Cardiac muscle cell (in vitro differentiated cells and primary cell): Measurements from ENCODE around the gene FXYD6. TPM values are rescaled to one million over a fixed set of nuclear protein-coding genes. Genes with fewer than 3 reads are reported as not detected.

Source experiments
- DNase-seq, 2 donors: peaks; one replicate each; pipeline versions ENCODE4 v3.0.0 to v3.0.0-alpha.2; 2010 to 2017; ENCODE audit warnings: low read depth in 1 of 2, low spot score in 1 of 2
- H3K27ac ChIP-seq: fragments of 200-600 bp; sonication (generic); 2 replicates; pipeline ENCODE4 v1.5.1; 2016
- H3K27me3 ChIP-seq: fragments of 200-600 bp; sonication (generic); 2 replicates; pipeline ENCODE4 v1.6.0; 2016; ENCODE audit warnings: control low read depth
- H3K36me3 ChIP-seq: fragments of 200-600 bp; sonication (generic); 2 replicates; pipeline ENCODE4 v1.5.1; 2016; ENCODE audit warnings: control low read depth
- H3K4me1 ChIP-seq: fragments of 200-600 bp; sonication (generic); 2 replicates; pipeline ENCODE4 v1.8.1; 2017; ENCODE audit warnings: low read depth, mild to moderate bottlenecking, mixed run types
- H3K4me3 ChIP-seq: fragments of 200-600 bp; sonication (generic); 2 replicates; pipeline ENCODE4 v1.5.1; 2016; ENCODE audit warnings: mild to moderate bottlenecking
- H3K9me3 ChIP-seq: fragments of 200-600 bp; sonication (generic); 2 replicates; pipeline ENCODE4 v1.5.1; 2017; ENCODE audit warnings: low read depth, mild to moderate bottlenecking, control low read depth
- polyA plus RNA-seq: library from polyadenylated mRNA; unstranded; fragments of >200 nt; fragmentation: Nextera tagmentation; extraction: Ambion mirVana; gene quantifications from 2 replicates; pipeline ENCODE4 v1.2.1, GENCODE V29; 2016
- total RNA-seq: library from RNA; depleted of rRNA; stranded (reverse); fragments of >200 nt; gene quantifications from 2 replicates; pipeline ENCODE4 v1.2.3, GENCODE V29; 2016
- TF ChIP-seq, protein P1 (sequence below): IDR thresholded peaks from 2 replicates; pipeline ENCODE4 v1.5.1; 2012; ENCODE audit warnings: low read depth, mild to moderate bottlenecking, low read length

The FXYD6 gene
- total and polyA plus RNA-seq, 2 experiments from 2014 or later, result 310 to 403 TPM

DNA sequence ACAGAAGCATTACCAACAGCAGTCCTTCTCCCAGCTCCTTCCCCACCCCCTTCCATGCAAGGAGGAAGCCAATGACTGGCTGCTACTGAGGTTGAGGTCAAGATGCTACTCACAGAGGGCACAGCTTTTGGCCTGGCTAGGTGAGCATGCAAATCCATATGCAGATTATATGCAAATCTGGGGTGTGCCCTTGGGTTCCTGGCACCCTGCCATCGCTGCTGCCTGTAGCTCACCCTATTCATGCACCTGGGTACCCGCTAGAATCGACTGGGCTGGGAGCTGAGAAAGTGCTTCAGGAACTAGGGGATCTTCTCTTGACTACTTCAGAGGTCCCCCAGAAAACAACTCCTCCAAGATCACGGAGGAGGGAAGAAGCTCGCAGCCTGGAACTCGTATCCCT lies 83.5 kb downstream of the FXYD6 start:
- Histone ChIP-seq H3K4me3 (no peak overlapping the region), H3K4me1 (peaks cover 6% of the 10 kb centered on the region), H3K27ac (no peak overlapping the region), H3K27me3 (peaks cover 73% of the 10 kb centered on the region), H3K9me3 (no peaks in the 10 kb centered on the region), H3K36me3 (no peaks in the 10 kb centered on the region)
- DNase-seq, result no peak
- TF ChIP-seq, protein P1, sequence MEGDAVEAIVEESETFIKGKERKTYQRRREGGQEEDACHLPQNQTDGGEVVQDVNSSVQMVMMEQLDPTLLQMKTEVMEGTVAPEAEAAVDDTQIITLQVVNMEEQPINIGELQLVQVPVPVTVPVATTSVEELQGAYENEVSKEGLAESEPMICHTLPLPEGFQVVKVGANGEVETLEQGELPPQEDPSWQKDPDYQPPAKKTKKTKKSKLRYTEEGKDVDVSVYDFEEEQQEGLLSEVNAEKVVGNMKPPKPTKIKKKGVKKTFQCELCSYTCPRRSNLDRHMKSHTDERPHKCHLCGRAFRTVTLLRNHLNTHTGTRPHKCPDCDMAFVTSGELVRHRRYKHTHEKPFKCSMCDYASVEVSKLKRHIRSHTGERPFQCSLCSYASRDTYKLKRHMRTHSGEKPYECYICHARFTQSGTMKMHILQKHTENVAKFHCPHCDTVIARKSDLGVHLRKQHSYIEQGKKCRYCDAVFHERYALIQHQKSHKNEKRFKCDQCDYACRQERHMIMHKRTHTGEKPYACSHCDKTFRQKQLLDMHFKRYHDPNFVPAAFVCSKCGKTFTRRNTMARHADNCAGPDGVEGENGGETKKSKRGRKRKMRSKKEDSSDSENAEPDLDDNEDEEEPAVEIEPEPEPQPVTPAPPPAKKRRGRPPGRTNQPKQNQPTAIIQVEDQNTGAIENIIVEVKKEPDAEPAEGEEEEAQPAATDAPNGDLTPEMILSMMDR, result no peak

DNA sequence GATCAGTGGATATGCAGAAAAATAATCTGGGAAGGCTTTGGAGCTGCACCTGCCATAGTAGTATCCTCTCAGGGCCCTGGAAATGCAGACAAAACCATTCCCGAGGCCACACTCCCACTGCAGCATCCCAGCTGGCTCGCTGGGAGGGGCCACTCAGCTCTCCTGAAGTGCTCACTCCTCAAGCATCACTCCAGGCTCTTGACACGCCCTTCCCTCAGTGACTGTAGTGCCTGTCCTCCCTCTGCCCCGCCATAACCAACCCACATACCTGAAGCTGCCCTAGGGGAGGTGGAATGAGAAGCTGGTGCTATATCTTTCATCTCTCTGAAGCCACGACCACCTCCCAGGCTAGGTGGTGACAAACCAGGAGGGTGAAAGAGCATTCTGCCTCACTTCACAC lies 84.2 kb downstream of the FXYD6 start:
- no peak overlapping the region for H3K4me3 ChIP-seq
- H3K36me3 ChIP-seq, result no peaks in the 10 kb centered on the region
- no peak for DNase-seq
- peaks cover 6% of the 10 kb centered on the region for H3K4me1 ChIP-seq
- no peaks in the 10 kb centered on the region for H3K9me3 ChIP-seq
- TF ChIP-seq, protein P1, result no peak
- H3K27me3 ChIP-seq, result peaks cover 65% of the 10 kb centered on the region
- H3K27ac ChIP-seq, result no peak overlapping the region

DNA sequence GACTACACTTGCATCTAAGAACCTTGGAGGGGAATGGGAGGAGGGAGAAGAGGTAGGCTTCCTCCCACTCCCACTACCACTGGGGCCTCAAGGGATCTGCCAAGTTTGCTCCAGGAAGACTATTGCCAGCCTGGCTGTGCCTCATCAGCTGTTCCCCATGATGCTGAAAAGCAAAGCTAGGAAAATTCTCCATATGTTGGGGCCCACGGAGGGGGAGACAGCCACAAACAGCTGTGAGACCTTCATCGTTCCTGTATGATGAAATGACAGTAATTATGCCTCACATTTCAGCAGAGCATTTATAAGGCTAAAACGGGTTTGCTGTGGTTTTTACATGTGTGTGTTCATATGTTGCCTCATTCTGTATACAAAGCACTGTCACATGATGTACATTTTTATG lies 86.2 kb downstream of the FXYD6 start:
- H3K9me3 ChIP-seq, result no peaks in the 10 kb centered on the region
- H3K4me1 ChIP-seq, result no peaks in the 10 kb centered on the region
- no peaks in the 10 kb centered on the region for H3K36me3 ChIP-seq
- no peak for DNase-seq
- no peak overlapping the region for H3K27ac ChIP-seq
- TF ChIP-seq, protein P1, result no peak
- H3K4me3 ChIP-seq, result no peak overlapping the region
- peaks cover 46% of the 10 kb centered on the region for H3K27me3 ChIP-seq

DNA sequence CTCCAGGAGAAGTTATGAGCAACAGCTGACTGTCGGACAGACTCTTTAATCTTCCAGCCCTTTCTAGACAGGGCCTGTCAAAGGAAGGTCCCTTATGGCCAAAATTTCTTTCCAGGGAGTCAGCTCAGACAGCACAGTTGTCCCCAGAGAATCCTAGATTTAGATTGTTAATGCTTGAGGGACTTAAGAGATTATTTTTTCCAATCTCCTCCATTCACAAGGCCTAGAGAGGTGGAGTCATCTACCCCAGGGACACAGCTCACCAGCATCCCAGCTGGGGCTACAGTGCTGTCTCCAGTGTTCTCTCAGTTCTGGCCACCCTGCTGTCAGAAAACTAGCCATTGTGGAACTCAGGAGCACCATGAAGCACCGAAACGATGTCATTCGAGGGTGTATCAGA lies 87.2 kb downstream of the FXYD6 start:
- Histone ChIP-seq H3K4me3 (no peak overlapping the region), H3K27me3 (peaks cover 35% of the 10 kb centered on the region), H3K27ac (no peak overlapping the region), H3K4me1 (no peaks in the 10 kb centered on the region), H3K36me3 (no peaks in the 10 kb centered on the region), H3K9me3 (no peaks in the 10 kb centered on the region)
- TF ChIP-seq, protein P1, result no peak
- DNase-seq, result no peak

Other genes starting within 250 kb of the FXYD6 start
- gene DSCAML1, start 79.4 kb downstream of the FXYD6 start, total RNA-seq, result 0.11 and 1.8 TPM in 2 replicates
- 0.99 TPM in 1 of 2 replicates, not detected in the other for gene DSCAML1, start 79.4 kb downstream of the FXYD6 start, polyA plus RNA-seq
- gene FXYD2, start 51.9 kb downstream of the FXYD6 start, total RNA-seq, result 0.07 and 2.4 TPM in 2 replicates
- gene FXYD2, start 51.9 kb downstream of the FXYD6 start, polyA plus RNA-seq, result 2.3 and 4.4 TPM in 2 replicates
- gene TMPRSS13, start 52.7 kb upstream of the FXYD6 start, total RNA-seq, result 0.04 and 0.66 TPM in 2 replicates
- 0.40 TPM in 1 of 2 replicates, not detected in the other for gene TMPRSS13, start 52.7 kb upstream of the FXYD6 start, polyA plus RNA-seq
- not detected in 2 replicates for gene IL10RA, start 109.7 kb upstream of the FXYD6 start, total RNA-seq
- not detected in 2 replicates for gene IL10RA, start 109.7 kb upstream of the FXYD6 start, polyA plus RNA-seq
- not detected in 2 replicates for gene TMPRSS4, start 200.4 kb upstream of the FXYD6 start, total RNA-seq
- not detected in 2 replicates for gene TMPRSS4, start 200.4 kb upstream of the FXYD6 start, polyA plus RNA-seq
- gene SMIM35, start 210.3 kb upstream of the FXYD6 start, total RNA-seq, result not detected in 2 replicates
- gene SMIM35, start 210.3 kb upstream of the FXYD6 start, polyA plus RNA-seq, result not detected in 2 replicates